Measurements from ENCODE around the gene LRRC45. TPM values are rescaled to one million over a fixed set of nuclear protein-coding genes. Genes with fewer than 3 reads are reported as not detected.

Gene LRRC45
- total RNA-seq, result 21.8 and 29.8 TPM in 2 replicates

DNA sequence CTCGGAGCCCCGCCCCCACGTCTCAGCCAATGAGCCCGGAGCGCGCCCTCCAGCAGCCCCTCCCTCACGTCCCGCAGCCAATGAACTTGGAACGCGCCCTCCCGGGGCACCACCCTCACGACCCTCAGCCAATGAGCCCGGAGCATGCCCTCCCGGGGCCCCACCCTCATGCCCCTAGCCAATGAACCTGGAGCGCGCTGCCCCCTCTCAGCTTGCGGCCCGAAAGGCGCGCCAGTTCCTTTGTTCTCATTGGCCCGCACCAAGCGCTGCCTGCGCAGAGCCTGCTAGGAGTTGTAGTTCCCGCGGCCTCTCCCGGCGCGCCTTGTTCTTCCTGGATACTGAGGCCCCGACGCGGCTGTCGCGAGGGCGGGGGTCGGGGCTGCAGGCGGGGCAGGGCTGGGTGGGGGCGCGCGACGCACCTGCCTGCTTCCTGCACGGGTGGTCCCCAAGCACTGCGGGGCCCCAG is at the start of gene LRRC45:
Gene LRRC45 (plus strand): TSS at position 325 of the 466 bp plus-strand sequence. CDS start 339 bp downstream, outside the sequence.

DNA sequence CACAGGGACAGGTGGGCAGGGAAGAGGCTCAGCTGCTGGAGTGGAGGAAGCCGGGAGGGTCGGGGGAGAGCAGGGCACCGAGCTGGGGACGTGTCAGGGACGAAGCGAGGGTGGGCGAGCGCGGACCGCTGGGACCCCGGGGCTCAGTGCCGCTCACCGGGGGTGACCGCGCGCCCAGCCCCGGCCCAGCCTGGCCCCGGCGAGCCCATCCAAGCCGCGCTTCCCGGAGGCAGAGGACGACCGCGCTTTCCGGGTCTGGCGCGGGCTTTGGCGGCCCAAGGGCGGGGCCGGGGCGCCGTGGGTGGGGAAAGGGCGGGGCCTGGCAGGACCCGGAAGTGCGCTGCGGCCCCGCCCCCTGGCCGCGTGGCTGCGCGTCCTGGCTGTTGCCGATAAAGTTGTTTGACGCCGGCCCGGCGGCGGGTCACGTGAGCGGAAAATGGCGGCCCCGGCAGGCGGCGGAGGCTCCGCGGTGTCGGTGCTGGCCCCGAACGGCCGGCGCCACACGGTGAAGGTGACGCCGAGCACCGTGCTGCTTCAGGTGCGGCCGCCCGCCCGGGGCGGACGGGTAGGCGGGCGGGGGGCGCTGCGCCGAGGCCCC is 45.8 kb upstream of the LRRC45 start, which contains the start of gene ASPSCR1:
Gene ASPSCR1 (plus strand): TSS at position 419 of the 598 bp plus-strand sequence. CDS start 18 bp downstream, at position 437.

DNA sequence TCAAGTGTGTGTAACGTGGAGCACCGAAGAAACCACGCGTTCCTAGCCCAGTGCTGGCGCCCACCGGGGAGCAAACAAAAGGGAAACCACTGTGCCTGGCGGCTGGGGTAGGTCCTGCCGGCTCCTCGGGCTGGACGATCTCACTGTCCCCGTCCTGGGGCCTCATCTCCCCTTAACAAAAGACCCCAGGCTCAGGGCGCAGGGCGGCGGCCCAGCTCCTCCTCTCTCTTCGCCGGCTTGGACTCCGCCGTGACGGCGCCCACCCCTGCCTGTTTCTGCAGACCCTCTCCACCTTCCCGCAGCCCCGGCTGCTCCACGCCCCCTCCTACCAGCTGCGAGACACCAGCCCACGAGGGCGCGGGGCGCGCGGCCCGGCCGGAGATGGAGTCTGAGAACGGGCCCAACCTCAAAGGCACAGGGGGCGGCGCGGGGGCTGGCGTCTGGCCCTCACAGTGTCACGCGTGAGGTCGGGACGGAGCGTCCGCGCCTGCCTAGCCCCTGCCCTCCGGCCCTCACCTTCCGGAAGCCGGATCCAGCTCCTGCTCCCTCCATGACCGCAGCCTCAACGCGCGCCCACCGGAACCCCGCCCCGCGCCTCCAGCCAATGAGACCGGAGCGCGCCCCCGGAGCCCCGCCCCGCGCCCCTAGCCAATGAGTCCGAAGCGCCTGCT is 660 bp upstream of the LRRC45 start, which contains the start of gene CENPX:
Gene CENPX (minus strand): TSS at position 569 of the 671 bp plus-strand sequence. CDS start 17 bp downstream, at position 552.

DNA sequence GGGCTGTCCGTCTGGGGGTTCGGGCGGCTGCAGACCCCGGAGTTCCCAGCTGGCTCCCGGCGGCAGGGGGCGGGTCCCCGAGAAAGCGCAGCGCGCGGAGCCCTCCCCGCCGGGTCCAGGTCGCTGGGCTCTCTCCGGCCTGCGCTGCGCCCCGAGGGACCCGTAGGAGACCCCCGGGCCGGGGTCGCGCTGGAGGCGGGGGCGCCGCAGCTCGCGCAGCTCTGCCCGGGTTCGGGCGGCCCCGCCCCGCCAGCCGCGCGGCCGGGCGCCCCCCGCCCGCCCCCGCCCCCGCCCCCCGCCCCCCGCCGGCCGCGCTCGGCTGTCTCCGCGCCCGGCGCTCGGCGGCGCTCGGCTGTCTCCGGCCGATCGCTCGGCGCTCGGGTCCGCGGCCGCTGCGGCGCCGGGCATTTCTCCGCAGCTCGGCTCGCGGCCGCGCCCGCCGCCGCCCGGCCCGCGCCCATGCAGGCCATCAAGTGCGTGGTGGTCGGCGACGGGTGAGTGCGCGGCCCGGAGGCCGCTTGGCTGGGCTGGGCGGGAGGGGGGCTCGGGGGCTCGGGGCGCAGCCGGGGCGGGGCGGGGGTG is 8.3 kb downstream of the LRRC45 start, which contains the start of gene RAC3:
Gene RAC3 (plus strand): TSS at position 376 of the 582 bp plus-strand sequence. CDS start 84 bp downstream, at position 460.

GRCh38 chr17:82037092-82037888 is 14.2 kb downstream of the LRRC45 start, which contains the start of gene DCXR:
Gene DCXR, minus strand, starts transcription at chr17:82037697. Its CDS starts 15 bp downstream, at chr17:82037682.

GRCh38 chr17:82051776-82052637 is 28.9 kb downstream of the LRRC45 start, which contains the start of the genes GPS1 and RFNG:
Gene GPS1, plus strand, starts transcription at chr17:82051898. Its CDS starts 34 bp downstream, at chr17:82051932.
Gene RFNG, minus strand, starts transcription at chr17:82051811. Its CDS starts 45 bp downstream, at chr17:82051766.

DNA sequence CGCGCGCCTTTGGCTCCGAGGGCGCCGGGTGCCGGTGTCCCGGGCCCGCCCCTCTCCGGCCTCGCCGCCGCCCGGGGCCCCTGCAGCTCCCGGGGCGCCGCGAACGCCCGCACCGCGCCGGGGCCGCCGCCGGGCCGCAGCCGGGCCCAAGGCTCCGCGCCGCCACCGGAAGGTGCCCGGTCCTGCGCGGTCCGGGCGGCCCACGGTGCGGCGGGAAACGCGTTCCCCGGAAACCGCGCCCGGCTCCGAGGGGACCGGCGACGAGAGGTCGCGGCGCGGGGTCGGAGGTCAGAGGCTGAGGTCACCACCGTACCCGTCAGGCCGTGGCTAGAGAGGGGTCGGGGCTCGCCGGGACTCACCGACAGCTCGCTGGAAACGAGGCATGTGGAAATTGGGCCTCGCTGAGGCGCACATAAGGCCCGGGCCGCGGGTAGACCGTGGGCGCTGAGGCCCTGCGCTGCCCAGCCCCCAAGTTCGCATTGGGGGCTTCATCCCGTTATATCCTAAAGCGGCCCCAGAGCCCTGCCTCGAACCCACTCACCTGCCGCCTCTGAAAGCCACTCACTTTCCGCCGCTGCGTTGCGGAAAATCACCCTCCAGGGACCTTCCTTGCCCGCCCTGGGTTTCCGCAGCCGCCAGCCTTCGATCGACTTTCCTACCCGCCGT is 42.7 kb downstream of the LRRC45 start, which contains the start of gene DUS1L:
Gene DUS1L (minus strand): TSS at position 167 of the 666 bp plus-strand sequence. CDS start 745 bp downstream, outside the sequence.

Other genes with a start within 250 kb of the LRRC45 start
- gene GCGR, start 219.2 kb upstream of the LRRC45 start, total RNA-seq, result not detected in 2 replicates
- 126 and 148 TPM in 2 replicates for gene MCRIP1, start 190.0 kb upstream of the LRRC45 start, total RNA-seq
- not detected in 2 replicates for gene PPP1R27, start 188.3 kb upstream of the LRRC45 start, total RNA-seq
- 648 and 838 TPM in 2 replicates for gene P4HB, start 162.8 kb upstream of the LRRC45 start, total RNA-seq
- gene ARHGDIA, start 152.0 kb upstream of the LRRC45 start, total RNA-seq, result 59.0 and 168 TPM in 2 replicates
- 233 and 248 TPM in 2 replicates for gene ALYREF, start 131.7 kb upstream of the LRRC45 start, total RNA-seq
- gene ANAPC11, start 131.6 kb upstream of the LRRC45 start, total RNA-seq, result 208 and 256 TPM in 2 replicates
- gene NPB, start 121.1 kb upstream of the LRRC45 start, total RNA-seq, result not detected in 2 replicates
- 45.5 and 59.4 TPM in 2 replicates for gene PCYT2, start 111.9 kb upstream of the LRRC45 start, total RNA-seq
- gene SIRT7, start 105.1 kb upstream of the LRRC45 start, total RNA-seq, result 17.2 and 36.6 TPM in 2 replicates
- gene MAFG, start 95.6 kb upstream of the LRRC45 start, total RNA-seq, result 13.3 and 17.2 TPM in 2 replicates
- gene PYCR1, start 86.0 kb upstream of the LRRC45 start, total RNA-seq, result 114 and 138 TPM in 2 replicates
- not detected in 2 replicates for gene MYADML2, start 76.1 kb upstream of the LRRC45 start, total RNA-seq
- not detected in 2 replicates for gene NOTUM, start 62.1 kb upstream of the LRRC45 start, total RNA-seq
- 19.8 and 21.4 TPM in 2 replicates for gene ASPSCR1, start 45.7 kb upstream of the LRRC45 start, total RNA-seq
- 78.9 and 79.6 TPM in 2 replicates for gene CENPX, start 427 bp upstream of the LRRC45 start, total RNA-seq
- 17.5 and 40.0 TPM in 2 replicates for gene RAC3, start 8.4 kb downstream of the LRRC45 start, total RNA-seq
- 66.1 and 75.0 TPM in 2 replicates for gene DCXR, start 14.4 kb downstream of the LRRC45 start, total RNA-seq
- 19.8 and 22.2 TPM in 2 replicates for gene RFNG, start 28.5 kb downstream of the LRRC45 start, total RNA-seq
- gene GPS1, start 28.6 kb downstream of the LRRC45 start, total RNA-seq, result 95.9 and 105 TPM in 2 replicates
- gene DUS1L, start 42.5 kb downstream of the LRRC45 start, total RNA-seq, result 59.8 and 77.2 TPM in 2 replicates
- gene FASN, start 74.9 kb downstream of the LRRC45 start, total RNA-seq, result 49.1 and 83.8 TPM in 2 replicates
- 7.1 and 8.1 TPM in 2 replicates for gene CCDC57, start 189.5 kb downstream of the LRRC45 start, total RNA-seq
- 120 and 156 TPM in 2 replicates for gene SLC16A3, start 205.7 kb downstream of the LRRC45 start, total RNA-seq